HCT116 (cell line): ENCODE results near the gene LRP1. TPM values are rescaled to one million over a fixed set of nuclear protein-coding genes. Genes with fewer than 3 reads are reported as not detected.

Source experiments
- ATAC-seq: fragments of 200-7000 bp; cut with Tn5 transposase; 2 replicates; pipeline ENCODE4 v1.9.1; 2020; ENCODE audit warnings: mild to moderate bottlenecking, moderate library complexity
- BruUV-seq: library from RNA; stranded (reverse); fragments of 400-500 nt; replicated peaks from 2 replicates; lab custom pipeline; 2021; lab: Mats Ljungman, UMichigan
- CTCF ChIA-PET: fragments of 300-600 bp; sonication (Branson Sonifier 250); formaldehyde crosslinking; loops from one replicate; lab custom pipeline; 2021; ENCODE audit warnings: antibody characterized with exemption; lab: Charles Lee
- POLR2A ChIA-PET: fragments of 300-600, 350-600 bp; sonication (Branson Sonifier 250); formaldehyde crosslinking; loops from one replicate; lab custom pipeline; 2021; ENCODE audit warnings: antibody characterized with exemption; lab: Charles Lee
- RAD21 ChIA-PET, 2 experiments: fragments of 300-600 bp; sonication (Branson Sonifier 250); formaldehyde crosslinking; loops; one replicate each; lab custom pipeline; 2023; ENCODE audit warnings: low total read pairs in 2 of 2; ENCODE audit not compliant: uncharacterized antibody in 2 of 2, unreplicated experiment in 2 of 2, low non-redundant PET in 1 of 2; lab: Charles Lee
- DNase-seq: peaks from one replicate; pipeline ENCODE4 v3.0.0-alpha.2; 2010; ENCODE audit warnings: low read depth, low spot score
- H2AFZ ChIP-seq: fragments of 200-600 bp; shearing (Covaris generic), sonication (generic); 2 replicates; pipeline ENCODE4 v1.6.1; 2017; ENCODE audit warnings: low read depth, mixed run types, mixed read lengths, antibody characterized with exemption, low read length; ENCODE audit not compliant: poor library complexity, severe bottlenecking
- H3K27ac ChIP-seq: 2 replicates; pipeline ENCODE4 v1.5.1; 2012; ENCODE audit warnings: low read depth, low read length
- H3K27me3 ChIP-seq: fragments of 200-600 bp; sonication (generic); 2 replicates; pipeline ENCODE4 v1.6.1; 2016; ENCODE audit warnings: mixed run types, low read length, mixed read lengths; ENCODE audit not compliant: insufficient read depth
- H3K36me3 ChIP-seq, 2 experiments: fragments of 200-500 bp in 1 of 2; fragments of 200-600 bp in 1 of 2; sonication (Bioruptor generic) in 1 of 2; sonication (generic) in 1 of 2; 2 replicates each; pipeline versions ENCODE4 v1.5.1 to v1.6.1; 2014 to 2016; ENCODE audit warnings: low read length in 2 of 2, inconsistent platforms in 1 of 2, mixed read lengths in 1 of 2, mixed run types in 1 of 2; ENCODE audit not compliant: insufficient read depth in 2 of 2, control insufficient read depth in 1 of 2
- H3K4me1 ChIP-seq, 2 experiments: fragments of 200-600 bp in 1 of 2; sonication (generic) in 1 of 2; 2 replicates each; pipeline versions ENCODE4 v1.5.1 to v1.6.1; 2012 to 2017; ENCODE audit warnings: low read length in 2 of 2, inconsistent platforms in 1 of 2, mild to moderate bottlenecking in 1 of 2, mixed read lengths in 1 of 2, mixed run types in 1 of 2, moderate library complexity in 1 of 2; ENCODE audit not compliant: insufficient read depth in 2 of 2, control insufficient read depth in 1 of 2
- H3K4me2 ChIP-seq: fragments of 200-600 bp; sonication (generic); 2 replicates; pipeline ENCODE4 v1.6.1; 2017; ENCODE audit warnings: mixed run types, low read length, mixed read lengths
- H3K4me3 ChIP-seq, 2 experiments: fragments of 200-600 bp in 1 of 2; sonication (generic) in 1 of 2; replicated peaks in 1 of 2; 2 replicates each; pipeline ENCODE4 v1.5.1; 2011 to 2016; ENCODE audit warnings: low read length in 2 of 2, control low read depth in 1 of 2, low read depth in 1 of 2, mild to moderate bottlenecking in 1 of 2, mixed read lengths in 1 of 2, mixed run types in 1 of 2
- H3K79me2 ChIP-seq: fragments of 200-600 bp; sonication (generic); 2 replicates; pipeline ENCODE4 v1.6.1; 2017; ENCODE audit warnings: mild to moderate bottlenecking, mixed run types, low read length, moderate library complexity, mixed read lengths; ENCODE audit not compliant: insufficient read depth
- H3K9ac ChIP-seq: fragments of 200-600 bp; sonication (generic); 2 replicates; pipeline ENCODE4 v1.6.1; 2016; ENCODE audit warnings: low read length, mixed read lengths
- H3K9me2 ChIP-seq: fragments of 200-600 bp; sonication (generic), shearing (Covaris generic); 2 replicates; pipeline ENCODE4 v1.6.1; 2017; ENCODE audit warnings: mixed run types, mild to moderate bottlenecking, moderate library complexity; ENCODE audit not compliant: insufficient read depth
- H3K9me3 ChIP-seq, 2 experiments: fragments of 200-500 bp in 1 of 2; fragments of 200-600 bp in 1 of 2; sonication (Bioruptor generic) in 1 of 2; sonication (generic) in 1 of 2; 2 replicates each; pipeline ENCODE4 v1.6.1; 2014 to 2017; ENCODE audit warnings: low read length in 2 of 2, mixed read lengths in 2 of 2, inconsistent platforms in 1 of 2, low read depth in 1 of 2, mild to moderate bottlenecking in 1 of 2, mixed run types in 1 of 2, moderate library complexity in 1 of 2; ENCODE audit not compliant: control insufficient read depth in 1 of 2, insufficient read depth in 1 of 2
- H4K20me1 ChIP-seq: fragments of 200-600 bp; sonication (generic), shearing (Covaris generic); 2 replicates; pipeline ENCODE4 v1.6.1; 2017; ENCODE audit warnings: mixed run types, mild to moderate bottlenecking, moderate library complexity; ENCODE audit not compliant: insufficient read depth
- CBX3 ChIP-seq: IDR thresholded peaks from 2 replicates; pipeline ENCODE4 v1.6.1; 2012; ENCODE audit warnings: low read depth
- EGR1 ChIP-seq: IDR thresholded peaks from 2 replicates; pipeline ENCODE4 v1.6.1; 2012; ENCODE audit warnings: low read depth
- EZH2 ChIP-seq: fragments of 200-600 bp; sonication (generic); IDR thresholded peaks from 2 replicates; pipeline ENCODE4 v1.6.1; 2017; ENCODE audit warnings: antibody characterized with exemption, mixed run types
- EZH2phosphoT487 ChIP-seq: fragments of 200-600 bp; IDR thresholded peaks from 2 replicates; pipeline ENCODE4 v1.6.1; 2018; ENCODE audit warnings: antibody characterized with exemption, borderline replicate concordance
- JUND ChIP-seq: IDR thresholded peaks from 2 replicates; pipeline ENCODE4 v1.6.1; 2012
- MAX ChIP-seq: IDR thresholded peaks from 2 replicates; pipeline ENCODE4 v1.6.1; 2012
- POLR2AphosphoS5 ChIP-seq: IDR thresholded peaks from 2 replicates; pipeline ENCODE4 v1.6.1; 2011; ENCODE audit warnings: mild to moderate bottlenecking, low read depth, low read length, moderate library complexity
- RAD21 ChIP-seq: IDR thresholded peaks from 2 replicates; pipeline ENCODE4 v1.6.1; 2012; ENCODE audit warnings: low read depth, mild to moderate bottlenecking
- REST ChIP-seq: IDR thresholded peaks from 2 replicates; pipeline ENCODE4 v1.6.1; 2012; ENCODE audit warnings: low read depth
- SIN3A ChIP-seq: IDR thresholded peaks from 2 replicates; pipeline ENCODE4 v1.6.1; 2012; ENCODE audit warnings: low read depth
- SP1 ChIP-seq: IDR thresholded peaks from 2 replicates; pipeline ENCODE4 v1.6.1; 2012; ENCODE audit warnings: low read depth
- TCF7L2 ChIP-seq: IDR thresholded peaks from 2 replicates; pipeline ENCODE4 v1.7.0; 2011; ENCODE audit warnings: borderline replicate concordance, inconsistent platforms; ENCODE audit not compliant: insufficient read depth, insufficient read length; ENCODE audit errors: extremely low read depth
- YY1 ChIP-seq: IDR thresholded peaks from 2 replicates; pipeline ENCODE4 v1.6.1; 2011; ENCODE audit warnings: low read length, low read depth, moderate library complexity, mild to moderate bottlenecking; ENCODE audit not compliant: insufficient replicate concordance; ENCODE audit errors: extremely low read depth
- ZBTB33 ChIP-seq: IDR thresholded peaks from 2 replicates; pipeline ENCODE4 v1.6.1; 2011; ENCODE audit warnings: mild to moderate bottlenecking, low read length, moderate library complexity; ENCODE audit not compliant: insufficient replicate concordance; ENCODE audit errors: extremely low read depth
- ZNF274 ChIP-seq: fragments of 200-500 bp; sonication (Bioruptor generic); IDR thresholded peaks from 2 replicates; pipeline ENCODE4 v1.6.1; 2014; ENCODE audit warnings: mild to moderate bottlenecking, low read depth, low read length, inconsistent platforms
- intact Hi-C: fragments of 100-400 bp; cut with micrococcal nuclease; formaldehyde crosslinking; loops from 2 replicates; pipeline ENCODE4 v1.10.0; 2022
- total RNA-seq: library from RNA; stranded (reverse); gene quantifications from one replicate; pipeline ENCODE4 v1.2.1, GENCODE V29; 2021; ENCODE audit not compliant: unreplicated experiment
- TF ChIP-seq, protein P1 (sequence below): IDR thresholded peaks from 2 replicates; pipeline ENCODE4 v1.6.1; 2012

Gene LRP1
- total RNA-seq, 1 experiment from 2014 or later, result 12.0 TPM

- no peak for TF ChIP-seq RAD21
- TF ChIP-seq SP1, result no peak
- no peak for TF ChIP-seq SIN3A
- no peak for TF ChIP-seq TCF7L2
- TF ChIP-seq EZH2phosphoT487, result no peak
- no peak for TF ChIP-seq ZNF274
- no peak for TF ChIP-seq YY1
- TF ChIP-seq CBX3, result no peak
- TF ChIP-seq JUND, result no peak
- TF ChIP-seq MAX, result no peak
- no peak for TF ChIP-seq REST
- TF ChIP-seq POLR2AphosphoS5, result no peak
- no peak for TF ChIP-seq ZBTB33
- TF ChIP-seq, protein P1, sequence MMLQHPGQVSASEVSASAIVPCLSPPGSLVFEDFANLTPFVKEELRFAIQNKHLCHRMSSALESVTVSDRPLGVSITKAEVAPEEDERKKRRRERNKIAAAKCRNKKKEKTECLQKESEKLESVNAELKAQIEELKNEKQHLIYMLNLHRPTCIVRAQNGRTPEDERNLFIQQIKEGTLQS, result no peak
- no peak for TF ChIP-seq EZH2
- no peak for TF ChIP-seq EGR1
- TF ChIP-seq, all 23 proteins: peak for 0
- BruUV-seq, result no TSS peak
- Histone ChIP-seq H3K79me2 (no peaks in the 10 kb centered on the region), H3K9ac (no peak overlapping the region), H3K36me3 (peaks cover 0 to 2% of the 10 kb centered on the region in 2 experiments; a peak in 1 of 4 replicates), H3K9me3 (no peaks in the 10 kb centered on the region), H3K4me2 (no peak overlapping the region), H2AFZ (no peak overlapping the region), H4K20me1 (no peaks in the 10 kb centered on the region), H3K27ac (no peak overlapping the region), H3K4me1 (peaks cover under 1 to 6% of the 10 kb centered on the region in 2 experiments; a peak in 3 of 4 replicates), H3K4me3 (no peak overlapping the region), H3K27me3 (no peaks in the 10 kb centered on the region), H3K9me2 (no peaks in the 10 kb centered on the region)
- ChIA-PET POLR2A (no interaction called here), CTCF (no interaction called here), RAD21 (no interaction called here)
- intact Hi-C loops, result no loop called here
- ATAC-seq (no peak), DNase-seq (no peak)
Measured at GRCh38 chr12:57160040-57160439, 31.8 kb downstream of the LRP1 start.
